Measurements from ENCODE around the gene GHRH. TPM values are rescaled to one million over a fixed set of nuclear protein-coding genes. Genes with fewer than 3 reads are reported as not detected.

GHRH gene
- total RNA-seq, 2 donors from 2014 or later: not detected

DNA sequence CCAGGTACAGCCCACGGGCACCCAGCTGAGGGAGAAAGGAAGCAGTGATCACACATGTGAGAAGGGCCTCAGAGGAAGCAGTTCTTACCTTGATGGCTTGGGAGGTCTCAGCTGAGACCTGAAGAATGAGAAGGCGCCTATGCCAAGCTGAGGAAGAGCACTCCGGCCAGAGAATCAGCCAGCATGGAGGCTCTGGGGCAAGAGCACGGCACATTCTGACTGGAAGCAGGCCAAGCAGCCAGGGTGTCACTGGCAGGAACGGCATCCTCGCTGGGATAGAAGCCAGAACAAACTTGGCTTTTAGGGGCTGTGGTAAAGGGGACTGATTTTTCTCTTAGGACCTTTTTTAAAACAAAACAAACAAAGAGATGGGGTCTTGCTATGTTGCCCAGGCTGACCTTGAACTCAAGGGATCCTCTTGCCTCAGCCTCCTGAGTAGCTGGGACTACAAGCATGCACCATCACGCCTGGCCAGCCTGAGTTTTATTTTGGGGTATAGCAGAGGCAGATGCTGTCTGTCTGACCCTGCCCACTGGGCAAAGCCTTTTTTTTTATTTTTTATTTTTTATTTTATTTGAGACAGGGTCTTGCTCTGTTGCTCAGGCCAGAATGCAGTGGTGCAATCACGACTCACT is 17.6 kb downstream of the GHRH start:
- DNase-seq (ENCODE audit: low spot score): no peak
- intact Hi-C loops (cut with DNase I): no loop called here

DNA sequence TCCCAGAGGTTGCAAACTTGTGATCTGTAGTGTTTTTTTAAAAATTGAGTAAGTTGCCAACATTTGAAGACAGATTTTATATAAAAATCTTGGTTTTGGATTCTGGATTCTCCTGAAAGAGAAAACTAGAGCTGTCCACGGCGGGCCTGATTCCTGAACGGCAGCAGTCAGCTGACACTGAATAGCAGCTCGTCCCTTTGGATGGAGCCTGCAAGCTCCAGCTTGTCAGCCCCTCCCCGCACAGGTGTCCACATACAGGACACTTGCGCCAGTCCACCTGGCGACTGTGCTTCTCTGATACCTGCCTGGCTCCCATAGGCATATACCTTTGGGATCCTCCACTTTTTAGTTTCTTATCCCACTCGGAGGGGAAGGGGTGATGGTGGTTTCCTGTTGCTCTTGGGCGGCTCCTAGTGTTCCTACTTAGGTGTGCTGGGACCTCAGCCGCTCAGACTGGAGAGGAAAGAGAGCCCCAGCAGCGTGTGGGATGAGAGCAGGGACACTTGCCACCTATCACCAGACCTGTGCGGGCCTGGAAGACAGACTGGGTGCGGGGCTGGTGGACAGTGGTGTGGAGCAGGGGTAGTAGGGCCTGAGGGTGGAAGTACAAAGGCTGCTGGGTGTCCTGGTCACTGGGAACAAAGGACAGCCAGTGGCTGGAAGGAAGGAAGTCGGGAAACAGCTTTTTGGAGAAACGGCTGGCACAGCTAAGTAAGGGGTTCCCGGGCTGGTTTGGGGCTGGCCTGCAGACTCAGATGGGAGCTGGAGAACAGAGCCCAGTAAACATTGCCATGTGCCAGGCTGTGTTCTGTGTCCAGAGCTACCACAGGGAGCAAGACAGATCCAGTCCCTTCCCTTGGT is 18.3 kb downstream of the GHRH start:
- intact Hi-C loops (cut with DNase I): no loop called here

DNA sequence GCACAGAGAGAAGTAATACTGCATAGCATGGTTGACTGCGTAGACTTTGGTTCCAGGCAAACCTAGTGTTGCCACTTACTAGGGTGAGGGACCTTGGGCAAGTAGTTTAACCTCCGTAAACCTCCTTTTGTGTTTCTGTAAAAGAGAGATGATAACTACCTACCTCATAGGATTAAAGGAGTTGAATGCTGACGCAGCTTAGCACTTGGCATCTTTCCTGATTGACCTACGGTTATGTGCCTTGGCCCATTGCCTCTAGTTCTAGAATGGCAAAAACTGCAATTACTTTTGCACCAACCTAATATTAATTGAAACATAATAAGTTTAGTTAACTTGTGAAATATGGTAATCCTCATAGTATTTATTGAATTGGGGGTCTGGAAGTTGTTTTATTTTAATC is 19.1 kb downstream of the GHRH start:
- intact Hi-C loops (cut with DNase I): no loop called here
- no peak for DNase-seq (ENCODE audit: low spot score)

More for the DNA sequence above, 18.3 kb downstream of the GHRH start:
- no peak for DNase-seq (ENCODE audit: low spot score)

DNA sequence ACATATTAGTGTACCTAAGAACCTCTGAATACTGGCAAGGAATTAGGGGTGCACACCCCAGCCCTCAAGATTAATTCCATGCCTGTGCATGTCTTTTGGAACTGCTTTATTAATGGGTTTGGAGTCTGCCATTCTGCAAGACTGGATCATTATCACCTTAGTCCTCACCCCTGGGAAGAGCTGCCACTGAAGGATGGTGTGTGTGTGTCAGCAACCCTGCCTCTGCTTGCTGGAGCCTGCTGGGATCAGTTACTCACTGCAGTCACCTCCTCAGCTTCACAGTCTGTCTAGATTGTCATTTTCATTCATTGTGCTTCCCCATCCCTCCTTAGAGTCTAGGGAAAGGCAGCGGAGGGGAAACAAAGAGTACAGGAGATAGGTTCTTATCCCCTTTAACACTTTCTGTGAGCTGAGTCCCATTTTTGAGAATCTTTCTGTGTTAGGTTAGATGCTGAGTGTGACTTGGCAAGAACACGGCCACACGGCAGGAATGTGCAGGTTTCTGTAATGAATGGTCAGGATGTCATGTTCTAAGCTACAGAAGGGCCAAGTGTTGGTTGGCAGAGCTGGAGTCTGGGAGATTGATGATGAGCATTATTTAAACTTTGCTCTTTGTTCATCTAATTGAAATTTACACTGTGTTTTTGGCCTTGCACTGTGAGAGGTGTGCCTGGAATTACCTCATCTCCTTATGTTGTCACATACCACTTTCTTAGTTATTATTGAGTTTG is 21.1 kb downstream of the GHRH start:
- intact Hi-C loops (cut with DNase I): no loop called here
- no peak for DNase-seq (ENCODE audit: low spot score)

DNA sequence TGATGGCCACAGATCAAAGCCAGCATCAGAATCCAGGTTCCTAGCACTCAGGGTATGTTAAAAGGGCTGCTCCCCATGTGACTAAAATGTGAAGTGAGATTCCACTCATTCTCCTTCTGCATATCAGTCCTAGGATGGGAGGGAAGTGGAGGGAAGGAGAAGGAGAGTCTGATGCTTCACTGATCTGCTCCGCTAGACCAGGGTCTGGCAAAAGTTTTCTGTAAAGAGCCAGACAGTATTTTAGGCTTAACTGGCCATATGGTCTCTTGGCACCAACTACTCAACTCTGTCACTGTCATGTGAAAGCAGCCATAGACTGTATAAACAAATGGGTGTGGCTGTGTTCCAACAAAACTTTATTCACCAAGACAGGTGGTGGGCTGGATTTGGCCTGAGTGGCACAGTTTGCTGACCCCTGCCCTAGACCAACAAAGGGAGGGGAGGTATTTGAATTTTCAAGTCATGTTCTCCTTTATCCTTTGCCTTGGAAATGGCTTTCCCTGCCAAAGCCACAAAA is 22.6 kb downstream of the GHRH start:
- DNase-seq (ENCODE audit: low spot score): no peak

DNA sequence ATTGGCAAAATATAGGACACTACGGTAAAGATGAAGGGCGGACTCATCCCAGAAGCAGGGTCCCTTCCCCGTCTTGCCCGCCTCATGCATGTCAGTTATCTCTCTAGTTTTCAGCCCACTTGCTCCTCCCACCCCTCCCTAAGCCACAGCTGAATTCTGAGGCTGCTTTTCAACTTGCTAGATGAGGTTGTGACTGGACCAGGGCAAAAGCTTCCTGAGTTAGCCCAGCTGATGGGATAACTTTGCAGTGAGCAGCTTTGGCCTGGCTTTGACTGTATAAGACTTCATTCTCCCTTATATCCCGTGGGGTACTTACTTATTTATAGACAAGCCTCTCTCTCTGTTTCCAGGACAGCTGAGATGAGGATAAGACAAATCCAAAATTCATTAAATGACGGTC is 23.2 kb downstream of the GHRH start:
- intact Hi-C loops (cut with DNase I): no loop called here
- DNase-seq (ENCODE audit: low spot score): no peak

More for the DNA sequence above, 22.6 kb downstream of the GHRH start:
- intact Hi-C loops (cut with DNase I): no loop called here

DNA sequence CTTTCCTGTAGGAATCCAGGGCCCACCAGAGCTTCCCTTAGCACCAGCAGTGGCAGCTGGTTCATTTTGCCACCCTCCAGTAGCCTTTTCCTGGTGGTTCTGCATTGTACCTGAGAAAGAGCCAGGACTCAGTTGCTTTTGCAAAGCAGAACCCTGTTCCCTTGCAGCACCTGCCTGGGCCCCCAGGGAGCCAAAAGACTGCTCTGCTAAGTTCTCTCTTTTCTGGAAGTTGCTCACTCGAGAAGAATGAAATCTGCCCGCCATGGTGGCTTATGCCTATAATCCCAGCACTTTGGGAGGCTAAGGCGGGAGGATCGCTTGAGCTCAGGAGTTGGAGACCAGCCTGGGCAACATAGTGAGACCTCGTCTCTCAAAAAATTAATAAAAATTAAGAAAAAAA is 24.0 kb downstream of the GHRH start:
- no peak for DNase-seq (ENCODE audit: low spot score)
- intact Hi-C loops (cut with DNase I): no loop called here

DNA sequence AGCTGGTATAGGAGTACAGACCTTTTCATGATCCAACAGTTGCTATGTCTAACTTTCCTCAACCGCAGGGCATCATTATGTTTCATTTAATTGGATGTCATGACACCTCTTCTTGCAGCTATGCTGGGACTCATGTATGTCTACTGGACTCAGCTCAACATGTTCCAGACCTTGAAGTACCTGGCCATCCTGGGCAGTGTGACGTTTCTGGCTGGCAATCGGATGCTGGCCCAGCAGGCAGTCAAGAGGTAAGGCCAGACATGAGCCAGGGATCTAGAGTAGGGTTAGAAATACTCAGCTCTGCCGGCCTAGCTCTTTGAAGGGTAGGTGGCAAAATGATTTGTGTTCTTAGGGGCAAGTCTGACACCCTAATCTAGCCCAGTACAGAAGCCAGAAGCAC is 25.2 kb downstream of the GHRH start:
- intact Hi-C loops (cut with DNase I): no loop called here
- DNase-seq (ENCODE audit: low spot score): no peak

DNA sequence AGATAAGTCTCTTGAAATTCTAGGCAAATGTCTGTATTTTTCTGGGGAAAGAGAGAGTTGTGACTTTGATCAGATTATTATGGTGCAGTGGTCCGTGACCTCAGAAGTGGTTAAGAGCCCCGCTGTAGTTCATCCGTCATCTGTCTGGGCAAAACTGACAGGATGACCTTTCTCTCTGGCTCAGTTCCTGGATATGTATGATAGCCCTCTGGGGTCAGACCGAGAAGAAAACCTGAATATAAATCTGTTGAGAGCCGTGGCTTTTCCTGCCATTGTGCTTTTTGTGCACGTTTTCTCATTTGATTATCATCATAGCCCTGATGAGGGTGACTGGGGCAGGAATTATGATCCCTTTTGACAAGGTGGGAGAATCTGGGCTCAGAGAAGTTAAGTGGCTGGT is 26.5 kb downstream of the GHRH start:
- intact Hi-C loops (cut with DNase I): no loop called here
- no peak for DNase-seq (ENCODE audit: low spot score)

DNA sequence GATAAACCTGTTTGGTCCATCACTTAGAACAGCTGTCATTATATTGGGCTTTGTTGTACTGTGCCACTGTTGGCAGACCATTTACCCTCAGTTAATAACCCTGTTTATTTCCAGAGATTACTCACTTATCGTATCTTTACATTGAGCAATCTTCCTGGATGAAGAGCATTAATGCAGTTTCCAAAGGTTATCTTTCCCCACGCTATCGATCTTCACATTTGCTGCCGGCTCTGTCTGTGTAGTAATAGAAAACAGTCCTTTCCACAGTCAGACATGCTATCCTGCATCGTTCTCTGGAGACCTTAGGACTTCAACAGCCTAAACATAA is 27.4 kb downstream of the GHRH start:
- no peak for DNase-seq (ENCODE audit: low spot score)
- intact Hi-C loops (cut with DNase I): no loop called here

DNA sequence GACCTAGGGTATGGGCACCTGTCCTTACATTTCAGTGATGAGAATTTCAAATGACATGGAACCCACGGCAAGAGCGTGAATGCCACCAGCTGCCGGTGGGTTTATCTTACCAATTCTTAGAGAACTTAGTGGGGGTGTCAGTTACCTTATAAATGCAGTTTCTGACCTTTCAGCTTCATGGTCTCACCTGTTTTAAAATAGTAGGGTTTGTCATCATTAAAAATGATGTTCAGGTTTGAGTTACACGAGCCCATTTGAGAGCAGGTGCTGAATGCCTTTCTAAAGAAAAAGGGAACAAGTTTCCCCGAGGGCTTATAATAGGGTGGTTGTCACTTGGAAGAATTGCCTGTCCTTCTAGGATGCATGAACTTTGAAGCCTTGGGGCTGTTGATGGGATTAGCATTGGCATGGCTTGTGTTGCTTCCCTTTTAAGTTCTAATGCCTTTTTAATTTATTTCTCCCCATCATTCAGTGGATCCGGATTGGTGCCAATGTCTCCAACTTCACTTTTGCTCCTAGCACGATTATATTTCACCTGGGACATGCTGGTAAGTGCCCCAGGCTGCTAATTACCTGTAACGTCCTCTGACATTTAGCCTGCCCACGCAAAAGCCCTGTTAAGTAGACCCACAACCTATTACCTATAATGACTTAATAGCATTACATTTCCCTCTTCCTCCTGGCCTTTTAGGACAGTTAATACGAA is 27.9 kb downstream of the GHRH start:
- intact Hi-C loops (cut with DNase I): no loop called here
- no peak for DNase-seq (ENCODE audit: low spot score)

DNA sequence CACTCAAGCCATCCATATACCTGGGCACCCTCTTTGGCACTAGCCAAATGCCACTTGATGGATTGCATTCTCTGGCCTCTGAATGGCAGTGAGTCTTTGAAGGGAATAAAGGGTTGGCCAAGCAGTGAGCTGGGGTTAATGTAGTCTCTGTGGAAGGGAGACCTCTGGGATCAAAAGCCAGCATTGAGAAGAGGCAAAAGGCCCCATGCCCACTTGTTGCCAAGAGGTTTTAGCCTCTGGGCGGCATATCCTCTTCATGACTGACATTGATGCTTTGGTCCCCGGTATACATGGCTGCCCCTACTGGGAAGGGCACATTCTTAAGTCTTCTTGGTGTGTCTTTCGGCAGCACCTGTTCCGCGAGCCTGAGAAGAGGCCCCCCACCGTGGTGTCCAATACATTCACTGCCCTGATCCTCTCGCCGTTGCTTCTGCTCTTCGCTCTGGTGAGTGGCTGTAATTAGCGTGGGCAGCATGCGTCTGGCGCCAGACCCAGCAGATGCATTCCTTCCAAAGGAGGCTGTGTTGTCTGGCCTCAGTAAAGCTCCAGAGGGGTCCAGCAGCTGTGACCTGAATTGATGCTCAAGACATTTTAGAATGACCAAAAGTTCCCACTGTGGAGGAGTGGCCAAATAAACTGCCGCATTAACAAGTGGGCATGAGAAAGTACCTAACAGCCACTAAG is 29.5 kb downstream of the GHRH start:
- DNase-seq (ENCODE audit: low spot score): no peak
- intact Hi-C loops (cut with DNase I): no loop called here

DNA sequence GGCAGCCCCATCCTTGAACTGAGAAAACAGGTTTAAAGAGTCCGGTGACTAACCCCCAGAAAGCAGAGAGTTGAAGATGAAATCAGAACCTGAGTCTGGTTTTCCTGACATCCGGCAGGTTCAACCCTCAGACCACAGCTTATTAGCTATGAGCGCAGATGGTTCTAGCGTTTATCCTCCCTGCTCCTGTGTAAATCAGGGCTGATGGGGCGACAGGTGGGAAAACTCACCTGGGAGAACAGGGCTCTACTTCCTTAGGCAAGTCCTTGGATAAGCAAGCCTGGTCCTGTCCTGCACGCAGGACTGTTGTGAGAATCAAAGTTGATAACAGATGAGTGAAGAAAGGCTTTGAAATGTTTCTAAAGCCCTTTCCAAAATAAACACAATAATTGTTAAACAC is 31.4 kb downstream of the GHRH start:
- no peak for DNase-seq (ENCODE audit: low spot score)
- intact Hi-C loops (cut with DNase I): no loop called here

DNA sequence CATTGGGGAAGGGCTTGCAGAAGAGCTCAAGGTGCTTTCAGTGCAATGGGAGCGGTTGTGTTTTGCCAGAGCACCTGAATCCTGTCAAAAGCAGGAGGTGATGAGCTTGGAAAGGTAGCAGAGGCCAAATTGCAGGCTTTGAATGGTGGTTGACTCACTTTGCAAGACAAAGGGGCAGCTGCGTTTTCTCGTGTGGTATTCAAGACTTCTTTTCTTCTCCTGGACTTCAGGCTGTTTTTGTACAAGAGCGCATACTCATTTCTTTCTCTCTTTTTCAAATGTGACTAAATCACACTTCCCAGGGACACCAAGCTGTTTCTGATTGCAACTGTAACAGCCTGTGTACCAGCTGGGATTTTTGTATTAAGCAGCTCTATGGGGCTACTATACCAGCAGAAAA is 32.3 kb downstream of the GHRH start:
- intact Hi-C loops (cut with DNase I): no loop called here
- no peak for DNase-seq (ENCODE audit: low spot score)

DNA sequence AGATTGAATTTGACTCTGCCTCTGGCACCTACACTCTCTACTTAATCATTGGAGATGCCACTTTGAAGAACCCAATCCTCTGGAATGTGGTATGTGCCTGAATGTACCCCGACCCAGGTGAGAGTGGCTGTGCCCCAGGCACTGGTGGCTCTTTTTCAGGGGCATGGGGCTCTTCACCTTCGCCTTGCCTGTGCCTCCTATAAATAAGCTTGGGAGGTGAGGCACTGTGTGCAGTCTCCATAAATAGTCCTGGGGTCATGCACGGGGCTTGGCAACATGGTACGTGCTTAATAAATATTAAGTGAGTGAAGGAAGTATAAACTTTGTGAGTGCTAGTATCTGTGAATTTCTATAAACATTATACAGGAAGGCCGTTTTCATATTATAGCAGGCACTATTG is 33.0 kb downstream of the GHRH start:
- no peak for DNase-seq (ENCODE audit: low spot score)
- intact Hi-C loops (cut with DNase I): no loop called here

DNA sequence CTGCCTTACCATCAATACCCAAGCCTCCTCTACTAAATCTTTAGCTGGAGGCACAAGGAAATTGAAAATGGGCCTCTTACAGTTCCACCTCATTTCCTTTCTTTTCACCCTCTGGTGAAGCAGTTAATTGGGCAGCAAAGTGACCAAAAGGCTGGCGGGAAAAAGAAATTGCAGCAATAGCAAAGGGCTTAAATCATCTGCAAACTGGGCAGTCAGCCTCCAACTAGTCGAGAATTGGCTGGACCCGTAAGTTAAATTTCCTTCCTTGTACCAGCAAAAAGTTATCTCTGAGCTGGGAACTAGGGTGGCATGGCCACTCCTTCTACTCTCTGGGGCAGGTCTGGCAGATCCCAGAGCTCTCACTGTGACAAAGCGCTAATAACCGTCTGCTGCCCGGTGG is 33.5 kb downstream of the GHRH start:
- DNase-seq (ENCODE audit: low spot score): no peak
- intact Hi-C loops (cut with DNase I): no loop called here

DNA sequence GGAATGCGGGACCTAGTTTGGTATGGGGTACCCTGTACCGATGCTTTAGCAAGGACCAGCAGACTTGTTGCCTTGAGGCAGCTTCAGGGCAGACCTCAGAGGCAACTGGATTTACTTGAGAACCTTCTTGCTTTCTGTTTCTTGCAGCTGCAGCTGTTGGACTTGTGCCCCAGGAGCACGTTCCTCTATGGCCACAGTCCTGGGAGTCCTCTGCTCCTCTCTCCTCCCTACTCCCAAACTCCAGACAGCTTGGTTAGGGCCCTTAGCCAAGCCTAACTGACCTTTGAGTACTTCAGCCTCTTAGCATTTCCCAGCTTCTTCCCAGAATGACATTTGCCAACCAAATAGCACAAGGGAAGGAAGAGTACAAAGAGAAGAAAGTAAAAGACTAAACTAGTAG is 34.7 kb downstream of the GHRH start:
- peak; percentile 93 for DNase-seq (ENCODE audit: low spot score)
- intact Hi-C loops (cut with DNase I): no loop called here

DNA sequence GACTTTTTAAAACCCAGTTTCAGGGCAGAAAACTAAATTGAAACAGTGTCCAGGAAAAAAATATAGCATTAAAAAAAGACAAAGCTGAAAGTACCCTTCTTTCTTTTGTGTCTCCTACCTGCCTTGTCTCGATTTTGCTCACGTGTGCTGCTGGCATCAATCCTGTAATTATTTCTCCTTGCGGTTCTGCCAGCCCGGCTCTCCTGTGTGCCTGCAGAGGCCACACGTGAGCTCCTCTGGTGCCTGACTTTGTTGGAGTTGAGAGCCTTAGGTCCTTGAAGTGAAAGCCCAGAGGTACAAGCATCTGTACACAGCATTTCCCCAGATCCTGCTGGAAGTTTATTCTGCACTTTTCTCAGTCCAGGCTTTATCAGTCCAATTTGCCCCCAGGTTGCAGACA is 36.5 kb downstream of the GHRH start:
- no peak for DNase-seq (ENCODE audit: low spot score)
- intact Hi-C loops (cut with DNase I): no loop called here

DNA sequence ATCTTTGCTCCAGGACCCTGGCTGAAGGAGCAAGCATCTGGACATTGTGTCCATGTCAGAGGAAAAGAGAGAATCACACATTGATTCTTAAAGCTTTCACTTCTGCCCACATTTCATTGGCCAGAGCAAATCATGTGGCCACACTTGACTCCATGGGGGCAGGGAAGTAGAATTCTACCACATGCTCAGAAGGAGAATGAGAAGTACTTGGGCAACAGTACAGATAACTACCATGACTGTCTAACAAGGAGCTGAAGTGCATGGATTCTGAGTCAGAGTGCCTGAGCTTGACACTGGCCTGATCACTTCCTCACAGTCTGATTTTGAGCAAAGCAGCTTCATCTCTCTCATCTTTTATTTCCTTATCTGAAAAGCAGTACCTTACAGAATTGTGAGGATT is 38.6 kb downstream of the GHRH start:
- intact Hi-C loops (cut with DNase I): no loop called here
- no peak for DNase-seq (ENCODE audit: low spot score)
